Measurements from ENCODE around the gene CCDC146.

- TF ChIP-seq, protein P1, sequence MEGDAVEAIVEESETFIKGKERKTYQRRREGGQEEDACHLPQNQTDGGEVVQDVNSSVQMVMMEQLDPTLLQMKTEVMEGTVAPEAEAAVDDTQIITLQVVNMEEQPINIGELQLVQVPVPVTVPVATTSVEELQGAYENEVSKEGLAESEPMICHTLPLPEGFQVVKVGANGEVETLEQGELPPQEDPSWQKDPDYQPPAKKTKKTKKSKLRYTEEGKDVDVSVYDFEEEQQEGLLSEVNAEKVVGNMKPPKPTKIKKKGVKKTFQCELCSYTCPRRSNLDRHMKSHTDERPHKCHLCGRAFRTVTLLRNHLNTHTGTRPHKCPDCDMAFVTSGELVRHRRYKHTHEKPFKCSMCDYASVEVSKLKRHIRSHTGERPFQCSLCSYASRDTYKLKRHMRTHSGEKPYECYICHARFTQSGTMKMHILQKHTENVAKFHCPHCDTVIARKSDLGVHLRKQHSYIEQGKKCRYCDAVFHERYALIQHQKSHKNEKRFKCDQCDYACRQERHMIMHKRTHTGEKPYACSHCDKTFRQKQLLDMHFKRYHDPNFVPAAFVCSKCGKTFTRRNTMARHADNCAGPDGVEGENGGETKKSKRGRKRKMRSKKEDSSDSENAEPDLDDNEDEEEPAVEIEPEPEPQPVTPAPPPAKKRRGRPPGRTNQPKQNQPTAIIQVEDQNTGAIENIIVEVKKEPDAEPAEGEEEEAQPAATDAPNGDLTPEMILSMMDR (conservative IDR thresholded peaks at IDR 0.05 in 1 of 2, IDR thresholded peaks at IDR 0.05 in 1 of 2; ENCODE audit: extremely low read depth in 1 of 2, insufficient read depth in 1 of 2, low read depth in 1 of 2, low read length in 2 of 2) = no peak
- TF ChIP-seq EZH2 (IDR thresholded peaks at IDR 0.05; ENCODE audit: borderline replicate concordance, low read length) = no peak
Observed at GRCh38 chr7:77157446-77157845, 35.0 kb downstream of the CCDC146 start.
